HG03457 (cell line): ENCODE measurements around the gene HTN3.
"Not testable (repeated sequence)": the region's sequence is repeated elsewhere in the genome, so short reads cannot be mapped to it uniquely, and the experiment has no call there.

ENCODE experiments used
- ATAC-seq: cut with Tn5 transposase; IDR thresholded peaks from one replicate; pipeline ENCODE4 v1.9.1; 2021; ENCODE audit warnings: moderate number of reproducible peaks; ENCODE audit not compliant: unreplicated experiment

Gene HTN3

DNA sequence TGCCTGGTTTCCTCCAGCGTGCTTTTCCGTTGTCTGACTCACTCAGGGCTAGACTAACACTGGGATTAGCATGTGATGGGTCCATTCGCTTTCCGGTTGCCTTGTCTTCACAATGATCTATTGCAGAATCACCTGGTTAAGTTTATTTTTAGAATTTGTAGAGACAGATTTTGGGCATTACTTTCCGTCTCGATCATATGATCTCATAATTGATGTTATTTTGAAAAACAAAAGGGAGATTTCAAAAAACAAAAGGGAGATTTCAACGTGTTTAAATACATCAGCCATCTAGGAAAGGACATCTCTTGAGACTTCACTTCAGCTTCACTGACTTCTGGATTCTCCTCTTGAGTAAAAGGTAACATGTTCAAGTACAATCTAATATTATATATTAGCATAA lies at the start of gene HTN3:
Gene HTN3 (plus strand): TSS at position 301 of the 400 bp plus-strand sequence. CDS start 2,282 bp downstream, outside the sequence.
- ATAC-seq = not testable (repeated sequence)

DNA sequence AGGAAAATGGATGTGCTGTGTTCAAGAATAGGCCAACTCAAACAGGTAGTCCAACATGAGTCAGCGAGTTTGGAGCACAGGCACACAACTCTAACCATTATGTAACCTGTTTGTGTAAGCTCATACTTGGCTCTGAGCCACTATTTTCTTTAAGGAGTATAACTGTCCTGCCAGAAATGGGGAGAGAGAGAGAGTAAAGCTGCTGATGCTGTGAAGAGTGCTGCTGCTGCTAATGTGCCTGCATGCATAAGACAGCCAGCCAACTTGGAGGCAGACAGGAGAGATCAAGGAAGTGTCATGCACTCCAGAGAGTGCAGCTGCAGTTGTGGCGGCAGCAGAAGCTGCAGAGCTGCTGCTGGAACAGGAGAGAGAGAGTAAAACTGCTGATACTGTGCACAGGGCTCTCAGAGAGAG lies 44.2 kb upstream of the HTN3 start:
- no peak for ATAC-seq

DNA sequence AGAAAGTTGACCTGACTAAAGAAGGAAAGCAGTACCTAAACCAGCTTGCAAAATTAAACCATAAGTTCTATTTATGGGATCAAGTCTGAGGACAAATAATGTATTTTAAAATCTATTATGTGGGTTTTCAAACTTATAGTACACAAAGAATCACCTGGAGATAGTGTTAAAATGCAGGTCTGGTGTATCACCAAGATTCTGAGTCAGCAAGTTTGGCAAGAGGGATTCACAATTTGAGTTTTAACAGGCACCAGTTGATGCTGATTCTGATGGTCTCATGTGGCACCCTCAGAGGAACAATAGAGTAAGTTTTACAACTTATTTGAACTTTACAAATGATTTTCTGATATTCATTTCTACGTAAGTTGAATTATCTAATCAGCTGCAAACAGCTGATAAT lies 41.6 kb upstream of the HTN3 start:
- ATAC-seq = no peak

DNA sequence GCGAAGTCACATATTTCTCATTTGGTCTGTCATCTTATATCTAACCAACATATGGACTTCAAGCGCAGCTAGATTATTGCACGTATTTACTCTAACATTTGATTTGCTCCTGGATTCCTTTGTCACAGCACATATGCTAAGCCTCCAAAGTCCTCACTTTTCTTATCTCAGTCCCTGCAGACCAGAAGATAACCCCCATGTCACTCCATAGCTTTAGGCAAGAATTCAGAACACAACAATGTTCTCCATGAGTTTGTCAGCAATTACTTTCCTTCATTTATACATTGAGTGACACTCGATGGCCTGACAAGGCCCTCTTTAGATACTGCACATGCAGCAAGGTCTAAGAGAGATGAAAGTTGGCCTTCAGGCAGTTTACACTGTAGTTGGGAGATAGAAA lies 37.2 kb upstream of the HTN3 start:
- ATAC-seq = no peak

DNA sequence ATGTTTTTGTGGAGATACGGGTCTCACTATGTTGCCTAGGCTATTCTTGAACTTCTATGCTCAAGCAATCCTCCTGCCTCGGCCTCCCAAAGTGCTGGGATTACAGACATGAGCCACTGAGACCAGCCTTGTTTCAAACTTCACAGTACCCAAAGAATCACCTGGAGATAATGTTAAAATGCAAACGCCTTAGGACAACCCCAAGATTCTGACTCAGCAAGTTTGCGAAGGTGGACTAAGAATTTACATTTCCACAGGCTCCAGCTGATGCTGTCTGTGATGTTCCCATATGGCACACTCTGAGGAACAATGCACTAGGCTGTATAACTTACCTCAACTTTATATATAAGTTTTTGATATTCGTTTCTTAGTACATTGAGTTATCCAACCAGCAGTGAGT lies 33.5 kb upstream of the HTN3 start:
- ATAC-seq = no peak

DNA sequence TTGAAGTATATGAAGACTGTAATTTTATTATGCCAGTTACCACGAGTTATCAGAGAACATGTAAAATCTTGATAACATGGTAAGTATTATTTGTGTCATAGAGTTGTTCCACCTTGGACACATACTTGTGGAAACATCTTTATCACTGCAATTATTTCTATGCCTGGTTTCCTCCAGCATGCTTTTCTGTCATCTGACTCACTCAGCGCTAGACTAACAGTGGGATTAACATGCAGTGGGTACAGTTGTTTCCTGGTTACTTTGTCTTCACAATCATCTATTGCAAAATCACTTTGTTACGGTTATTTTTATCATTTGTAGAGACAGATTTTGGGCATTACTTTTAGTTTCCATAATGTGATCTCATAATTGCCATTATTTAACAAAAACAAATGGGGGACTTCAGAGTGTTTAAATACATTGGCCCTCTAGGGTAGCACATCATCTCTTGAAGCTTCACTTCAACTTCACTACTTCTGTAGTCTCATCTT lies 32.7 kb upstream of the HTN3 start, which contains the start of gene STATH:
Gene STATH (plus strand): TSS at position 441 of the 491 bp plus-strand sequence. CDS start 2,472 bp downstream, outside the sequence.
- no peak for ATAC-seq

DNA sequence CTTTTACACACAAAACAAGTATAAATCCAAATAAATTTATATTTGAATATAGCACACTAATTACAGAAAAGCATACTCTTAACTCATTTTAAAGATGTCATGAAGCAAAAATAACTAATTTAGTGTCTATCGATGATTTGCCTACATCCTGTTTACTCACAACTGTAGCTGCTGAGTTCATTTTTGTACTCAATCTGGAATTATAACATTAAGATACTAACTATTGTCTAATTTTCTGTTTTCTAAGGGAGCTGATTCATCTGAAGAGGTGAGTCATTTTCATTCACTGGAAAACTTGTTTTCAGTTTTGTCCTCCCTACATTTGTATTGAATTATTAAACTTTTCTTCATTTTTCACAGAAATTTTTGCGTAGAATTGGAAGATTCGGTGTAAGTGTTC lies 28.8 kb upstream of the HTN3 start:
- ATAC-seq = no peak

DNA sequence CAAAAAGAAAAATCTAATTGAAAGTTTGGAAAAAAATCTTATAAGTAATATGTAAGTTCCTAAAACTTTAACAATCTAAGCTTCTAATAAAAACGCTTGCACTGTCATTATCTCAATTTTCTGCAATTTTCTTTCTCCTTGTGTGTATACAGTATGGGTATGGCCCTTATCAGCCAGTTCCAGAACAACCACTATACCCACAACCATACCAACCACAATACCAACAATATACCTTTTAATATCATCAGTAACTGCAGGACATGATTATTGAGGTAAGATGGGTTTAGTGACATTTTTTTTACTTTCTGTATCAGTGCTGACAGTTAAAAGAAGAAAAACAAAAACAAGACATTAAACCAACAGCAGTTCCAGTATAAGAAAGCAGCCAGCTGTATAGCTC lies 27.5 kb upstream of the HTN3 start:
- no peak for ATAC-seq

DNA sequence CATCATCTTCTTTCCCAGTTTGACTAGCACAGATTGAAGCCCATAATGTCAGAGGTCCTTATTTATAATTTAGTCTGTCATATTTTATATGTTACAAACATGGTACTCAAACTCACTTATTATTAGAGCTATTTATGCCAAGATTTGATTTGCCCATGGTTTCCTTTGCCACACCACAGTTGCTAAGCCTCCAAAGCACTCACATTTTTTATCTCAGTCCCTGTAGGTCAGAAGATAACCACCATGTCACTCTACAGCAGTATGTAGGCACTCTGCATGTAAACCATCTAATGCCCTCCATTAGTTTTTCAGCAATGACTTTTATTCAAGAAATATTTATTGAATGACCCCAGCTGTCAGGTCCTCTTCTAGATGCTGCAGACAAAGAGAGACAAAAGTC lies 25.8 kb upstream of the HTN3 start:
- no peak for ATAC-seq

DNA sequence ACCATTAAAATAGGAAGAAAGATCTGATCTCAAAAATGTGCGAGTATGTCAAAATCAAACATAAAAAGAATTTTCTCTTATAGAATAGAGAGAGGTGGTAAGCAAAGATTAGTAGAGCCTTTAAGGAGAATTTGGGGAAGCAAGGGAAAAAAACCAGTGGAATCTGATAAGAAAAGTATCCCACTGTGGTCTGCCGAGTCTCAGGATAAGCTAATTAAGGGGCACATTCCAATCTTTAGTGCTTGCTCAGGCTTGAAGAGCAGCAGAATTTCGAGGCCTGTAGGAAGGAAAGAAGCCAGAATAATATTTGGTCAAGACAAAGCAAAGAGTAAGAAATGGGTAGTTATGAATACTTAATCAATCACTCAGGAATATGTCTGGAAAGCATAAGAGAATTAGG lies 19.5 kb upstream of the HTN3 start:
- ATAC-seq = no peak

DNA sequence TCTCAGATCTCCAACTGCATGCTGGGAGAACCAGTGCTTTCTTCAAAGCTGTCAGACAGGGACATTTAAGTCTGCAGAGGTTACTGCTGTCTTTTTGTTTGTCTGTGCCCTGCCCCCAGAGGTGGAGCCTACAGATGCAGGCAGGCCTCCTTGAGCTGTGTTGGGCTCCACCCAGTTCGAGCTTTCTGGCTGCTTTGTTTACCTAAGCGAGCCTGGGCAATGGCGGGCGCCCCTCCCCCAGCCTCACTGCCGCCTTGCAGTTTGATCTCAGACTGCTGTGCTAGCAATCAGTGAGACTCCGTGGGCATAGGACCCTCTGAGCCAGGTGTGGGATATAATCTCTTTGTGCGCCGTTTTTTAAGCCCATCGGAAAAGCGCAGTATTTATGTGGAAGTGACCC lies 9.3 kb upstream of the HTN3 start:
- not testable (repeated sequence) for ATAC-seq

DNA sequence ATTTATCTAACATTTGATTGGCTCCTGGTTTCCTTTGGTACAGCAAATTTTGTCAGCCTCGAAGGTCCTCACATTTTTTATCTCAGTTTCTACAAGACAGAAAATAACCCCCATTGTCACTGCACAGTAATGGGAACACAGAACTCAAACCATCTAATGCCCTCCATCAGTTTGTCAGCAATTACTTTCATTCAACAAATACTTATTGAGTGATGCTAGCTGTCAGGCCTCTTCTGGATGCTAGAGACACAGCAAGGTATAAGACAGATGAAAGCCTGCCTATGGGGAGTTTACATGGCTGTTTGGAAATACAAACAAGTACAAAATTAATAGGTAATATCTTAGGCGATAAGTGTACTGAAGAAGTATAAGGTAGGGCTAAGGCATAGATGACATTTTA lies 5.0 kb upstream of the HTN3 start:
- no peak for ATAC-seq

DNA sequence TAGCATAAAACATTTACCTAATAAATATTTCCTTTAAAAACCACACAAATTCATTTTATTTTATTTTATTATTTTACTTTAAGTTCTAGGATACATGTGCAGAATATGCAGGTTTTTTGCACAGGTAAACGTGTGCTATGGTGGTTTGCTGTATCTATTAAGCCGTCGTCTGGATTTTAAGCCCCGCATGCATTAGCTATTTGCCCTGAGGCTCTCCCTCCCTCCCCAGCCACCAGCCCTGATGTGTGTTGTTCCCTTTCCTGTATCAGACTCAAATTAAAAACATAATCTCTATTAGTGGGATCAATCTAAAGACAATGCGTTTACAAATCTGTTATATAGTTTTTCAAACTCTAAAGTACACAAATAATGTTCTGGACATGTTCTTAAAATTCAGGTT lies 1.2 kb upstream of the HTN3 start:
- ATAC-seq = no peak

DNA sequence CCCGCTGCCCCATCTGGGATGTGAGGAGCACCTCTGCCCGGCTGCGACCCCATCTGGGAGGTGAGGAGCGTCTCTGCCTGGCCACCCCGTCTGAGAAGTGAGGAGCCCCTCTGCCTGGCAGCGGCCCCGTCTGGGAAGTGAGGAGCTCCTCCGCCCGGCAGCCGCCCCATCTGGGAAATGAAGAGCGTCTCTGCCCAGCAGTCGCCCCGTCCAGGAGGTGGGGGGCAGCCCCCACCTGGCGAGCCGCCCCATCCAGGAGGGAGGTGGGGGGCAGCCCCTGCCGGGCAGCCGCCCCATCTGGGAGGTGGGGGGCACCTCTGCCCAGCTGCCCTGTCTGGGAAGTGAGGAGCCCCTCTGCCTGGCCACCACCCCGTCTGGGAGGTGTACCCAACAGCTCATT lies 9.3 kb downstream of the HTN3 start:
- not testable (repeated sequence) for ATAC-seq

DNA sequence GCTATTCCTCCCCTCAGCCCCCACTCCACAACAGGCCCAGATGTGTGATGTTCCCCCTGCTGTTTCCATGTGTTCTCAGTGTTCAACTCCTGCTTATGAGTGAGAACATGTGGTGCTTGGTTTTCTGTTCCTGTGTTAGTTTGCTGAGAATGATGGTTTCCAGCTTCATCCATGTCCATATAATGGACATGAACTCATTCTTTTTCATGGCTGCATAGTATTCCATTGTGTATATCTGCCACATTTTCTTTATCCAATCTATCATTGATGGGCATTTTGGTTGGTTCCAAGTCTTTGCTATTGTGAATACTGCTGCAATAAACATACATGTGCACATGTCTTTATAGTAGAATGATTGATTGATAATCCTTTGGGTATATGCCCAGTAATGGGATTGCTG lies 11.7 kb downstream of the HTN3 start:
- ATAC-seq = not testable (repeated sequence)

DNA sequence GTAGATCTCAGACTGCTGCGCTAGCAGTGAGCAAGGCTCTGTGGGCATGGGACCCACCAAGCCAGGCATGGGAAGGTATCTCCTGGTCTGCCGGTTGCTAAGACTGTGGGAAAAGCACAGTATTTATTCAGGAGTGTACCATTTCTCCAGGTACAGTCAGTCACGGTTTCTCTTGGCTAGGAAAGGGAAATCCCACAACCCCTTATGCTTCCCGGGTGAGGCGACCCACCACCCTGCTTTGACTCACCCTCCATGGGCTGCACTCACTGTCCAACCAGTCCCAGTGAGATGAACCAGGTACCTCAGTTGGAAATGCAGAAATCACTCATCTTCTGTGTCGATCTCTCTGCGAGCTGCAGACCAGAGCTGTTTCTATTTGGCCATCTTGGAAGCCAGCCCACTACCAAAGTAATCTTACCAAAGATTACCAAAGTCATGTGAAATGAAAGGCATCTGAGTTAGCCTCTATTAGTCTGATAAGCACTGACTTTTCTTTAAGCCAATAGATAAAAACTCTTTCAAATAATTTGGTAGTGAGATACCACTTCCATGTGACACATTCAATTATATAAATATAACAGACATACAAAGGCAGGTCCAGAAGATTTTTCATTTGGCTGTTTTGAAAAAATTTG lies 13.5 kb downstream of the HTN3 start:
- ATAC-seq = no peak

DNA sequence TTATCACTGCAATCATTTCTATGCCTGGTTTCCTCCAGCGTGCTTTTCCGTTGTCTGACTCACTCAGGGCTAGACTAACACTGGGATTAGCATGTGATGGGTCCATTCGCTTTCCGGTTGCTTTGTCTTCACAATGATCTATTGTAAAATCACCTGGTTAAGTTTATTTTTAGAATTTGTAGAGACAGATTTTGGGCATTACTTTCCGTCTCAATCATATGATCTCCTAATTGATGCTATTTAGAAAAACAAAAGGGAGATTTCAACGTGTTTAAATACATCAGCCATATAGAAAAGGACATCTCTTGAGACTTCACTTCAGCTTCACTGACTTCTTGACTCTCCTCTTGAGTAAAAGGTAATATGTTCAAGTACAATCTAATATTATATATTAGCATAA lies 21.9 kb downstream of the HTN3 start, which contains the start of gene HTN1:
Gene HTN1 (plus strand): TSS at position 301 of the 400 bp plus-strand sequence. CDS start 2,639 bp downstream, outside the sequence.
- not testable (repeated sequence) for ATAC-seq

DNA sequence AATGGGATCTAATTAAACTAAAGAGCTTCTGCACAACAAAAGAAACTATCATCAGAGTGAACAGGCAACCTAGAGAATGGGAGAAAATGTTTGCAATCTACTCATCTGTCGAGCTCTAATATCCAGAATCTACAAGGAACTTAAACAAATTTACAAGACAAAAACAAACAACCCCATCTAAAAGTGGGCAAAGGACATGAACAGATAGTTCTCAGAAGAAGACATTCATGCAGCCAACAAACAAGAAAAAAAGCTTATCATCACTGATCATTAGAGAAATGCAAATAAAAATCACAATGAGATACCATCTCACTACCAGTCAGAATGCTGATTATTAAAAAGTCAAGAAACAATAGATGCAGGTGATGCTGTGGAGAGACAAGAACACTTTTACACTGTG lies 28.3 kb downstream of the HTN3 start:
- ATAC-seq = not testable (repeated sequence)

DNA sequence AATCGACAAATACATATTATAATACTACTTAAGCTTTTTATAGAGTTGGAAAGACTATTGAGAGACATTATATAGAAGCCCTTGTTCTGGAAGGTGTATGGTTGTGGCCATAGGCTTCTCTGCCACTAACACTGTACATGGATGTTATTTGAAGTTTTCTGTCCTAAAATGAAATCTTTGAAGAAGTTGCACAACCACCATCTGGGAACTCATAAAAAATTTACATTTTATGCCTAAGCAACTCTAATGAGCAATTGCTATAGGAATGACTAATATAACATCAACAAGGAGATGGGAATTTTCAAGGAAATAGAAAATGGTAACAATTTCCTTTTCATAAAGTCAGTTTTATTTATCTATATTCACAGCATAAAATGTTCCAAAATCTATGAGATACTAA lies 29.4 kb downstream of the HTN3 start:
- ATAC-seq = no peak

DNA sequence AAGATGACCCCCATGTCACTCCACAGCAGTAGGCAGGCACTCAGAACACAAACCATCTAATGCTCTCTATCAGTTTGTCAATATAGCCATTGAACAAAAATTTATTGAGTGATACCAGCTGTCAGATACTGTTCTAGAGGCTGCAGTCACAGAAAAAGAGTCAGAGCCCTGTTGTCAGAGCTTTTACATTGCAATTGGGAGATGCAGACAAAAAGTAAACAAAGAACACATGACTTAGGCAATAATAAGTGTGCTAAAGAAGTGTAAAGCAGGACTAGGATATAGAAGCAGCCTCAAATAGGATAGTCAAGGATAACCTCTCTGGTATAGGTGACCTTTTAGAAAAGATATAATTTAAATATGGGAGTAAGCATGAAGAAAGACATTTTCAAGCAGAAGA lies 30.9 kb downstream of the HTN3 start:
- no peak for ATAC-seq

DNA sequence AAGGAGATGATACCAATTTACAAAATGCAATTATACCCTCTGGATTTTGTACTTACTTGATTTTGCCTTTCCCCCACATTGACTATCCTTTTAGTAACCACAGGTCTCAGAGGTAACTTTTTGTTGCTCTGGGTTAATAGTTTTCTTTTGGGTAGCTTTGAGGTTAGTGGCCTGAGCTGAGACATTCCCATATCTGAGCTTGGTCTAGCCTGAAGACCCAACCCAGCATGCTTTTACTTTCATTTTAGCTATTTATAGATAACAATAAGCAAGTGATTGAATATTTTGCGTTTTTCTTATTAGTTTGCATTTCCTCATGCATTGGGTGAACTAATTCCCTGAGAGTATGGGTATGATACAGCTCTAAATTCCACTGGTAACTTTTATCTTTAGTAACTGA lies 33.7 kb downstream of the HTN3 start:
- peak; percentile 97 for ATAC-seq

DNA sequence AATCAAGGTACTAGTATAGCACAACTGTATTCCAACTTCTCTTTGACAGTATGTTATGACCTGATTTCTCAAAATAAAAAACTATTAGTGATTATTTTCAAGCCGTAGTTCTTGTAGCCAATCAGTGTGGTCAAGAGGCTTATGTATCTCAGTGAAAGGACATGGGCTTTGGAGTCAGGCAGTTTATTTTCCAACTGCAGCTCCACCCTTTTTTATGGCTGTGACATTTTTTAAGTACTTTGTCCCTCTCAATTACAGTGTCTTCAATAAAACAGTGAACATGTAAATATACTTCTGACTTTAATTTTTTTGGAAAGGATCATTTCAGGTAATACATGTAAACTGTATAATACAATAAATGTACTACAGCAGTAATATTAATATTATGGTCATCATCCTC lies 51.9 kb downstream of the HTN3 start:
- ATAC-seq = no peak
